ENCODE results near the gene STC2.
A peak's percentile ranks its signal among the peaks of the same experiment; 100 is the strongest.

Gene STC2

DNA sequence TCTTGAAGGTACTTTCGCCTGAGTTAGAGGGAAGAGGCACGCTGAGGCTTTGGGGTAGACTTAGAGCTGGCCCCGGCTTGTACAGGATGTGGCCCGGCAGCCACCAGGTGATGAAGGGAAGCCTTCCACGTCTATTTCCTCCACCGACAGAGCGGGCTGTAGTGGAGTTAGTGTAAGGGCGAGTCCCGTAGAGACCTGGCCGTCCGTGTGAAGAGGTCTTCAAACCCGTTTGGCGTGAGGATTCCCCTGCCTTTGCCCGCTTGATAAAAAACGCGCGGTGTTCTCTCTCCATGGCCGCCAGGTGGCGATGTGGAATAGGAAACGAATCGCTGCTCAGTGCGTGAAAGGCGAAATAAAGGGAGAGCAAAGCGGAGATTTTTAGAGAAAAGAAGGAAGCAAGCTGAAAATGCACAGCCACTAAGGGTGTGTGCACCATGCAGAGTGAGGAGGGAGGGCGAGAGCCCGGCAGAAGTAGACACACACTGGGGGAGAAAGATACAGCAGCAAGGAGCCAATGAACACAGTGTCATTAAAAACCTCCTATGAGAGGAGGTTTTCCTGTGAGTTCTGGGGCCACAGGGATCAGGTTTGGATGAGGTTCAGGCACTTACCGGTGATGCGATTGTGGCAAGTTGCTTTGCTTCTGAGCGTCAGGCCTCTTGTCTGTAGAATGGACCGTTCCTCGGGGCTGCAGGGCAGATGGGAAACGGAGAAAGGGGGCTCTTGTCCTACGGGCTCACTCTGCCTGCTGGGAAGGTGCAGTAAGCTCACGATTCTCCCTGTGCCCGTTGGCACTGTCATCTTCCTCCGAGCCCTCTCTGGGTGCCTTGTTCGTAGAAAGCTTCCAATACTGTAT lies 34.2 kb downstream of the STC2 start:
- TF ChIP-seq, protein P1, sequence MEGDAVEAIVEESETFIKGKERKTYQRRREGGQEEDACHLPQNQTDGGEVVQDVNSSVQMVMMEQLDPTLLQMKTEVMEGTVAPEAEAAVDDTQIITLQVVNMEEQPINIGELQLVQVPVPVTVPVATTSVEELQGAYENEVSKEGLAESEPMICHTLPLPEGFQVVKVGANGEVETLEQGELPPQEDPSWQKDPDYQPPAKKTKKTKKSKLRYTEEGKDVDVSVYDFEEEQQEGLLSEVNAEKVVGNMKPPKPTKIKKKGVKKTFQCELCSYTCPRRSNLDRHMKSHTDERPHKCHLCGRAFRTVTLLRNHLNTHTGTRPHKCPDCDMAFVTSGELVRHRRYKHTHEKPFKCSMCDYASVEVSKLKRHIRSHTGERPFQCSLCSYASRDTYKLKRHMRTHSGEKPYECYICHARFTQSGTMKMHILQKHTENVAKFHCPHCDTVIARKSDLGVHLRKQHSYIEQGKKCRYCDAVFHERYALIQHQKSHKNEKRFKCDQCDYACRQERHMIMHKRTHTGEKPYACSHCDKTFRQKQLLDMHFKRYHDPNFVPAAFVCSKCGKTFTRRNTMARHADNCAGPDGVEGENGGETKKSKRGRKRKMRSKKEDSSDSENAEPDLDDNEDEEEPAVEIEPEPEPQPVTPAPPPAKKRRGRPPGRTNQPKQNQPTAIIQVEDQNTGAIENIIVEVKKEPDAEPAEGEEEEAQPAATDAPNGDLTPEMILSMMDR (IDR thresholded peaks at IDR 0.05) = peak; percentile 92
- Histone ChIP-seq H2AFZ (peak overlapping the region; percentile 69), H3K9ac (no peak overlapping the region), H3K36me3 (ENCODE audit: control insufficient read depth, insufficient read depth, low read length) (no peaks in the 10 kb centered on the region), H3K79me2 (no peaks in the 10 kb centered on the region), H3K4me2 (ENCODE audit: low read length) (peak overlapping the region; percentile 62), H3K4me3 (ENCODE audit: low read depth, low read length) (no peak overlapping the region), H3K9me3 (ENCODE audit: control insufficient read depth, low read length) (no peaks in the 10 kb centered on the region), H3K27me3 (ENCODE audit: control insufficient read depth, insufficient read depth, low read length) (no peaks in the 10 kb centered on the region), H3K4me1 (peaks cover 8% of the 10 kb centered on the region), H3K27ac (no peak overlapping the region)

DNA sequence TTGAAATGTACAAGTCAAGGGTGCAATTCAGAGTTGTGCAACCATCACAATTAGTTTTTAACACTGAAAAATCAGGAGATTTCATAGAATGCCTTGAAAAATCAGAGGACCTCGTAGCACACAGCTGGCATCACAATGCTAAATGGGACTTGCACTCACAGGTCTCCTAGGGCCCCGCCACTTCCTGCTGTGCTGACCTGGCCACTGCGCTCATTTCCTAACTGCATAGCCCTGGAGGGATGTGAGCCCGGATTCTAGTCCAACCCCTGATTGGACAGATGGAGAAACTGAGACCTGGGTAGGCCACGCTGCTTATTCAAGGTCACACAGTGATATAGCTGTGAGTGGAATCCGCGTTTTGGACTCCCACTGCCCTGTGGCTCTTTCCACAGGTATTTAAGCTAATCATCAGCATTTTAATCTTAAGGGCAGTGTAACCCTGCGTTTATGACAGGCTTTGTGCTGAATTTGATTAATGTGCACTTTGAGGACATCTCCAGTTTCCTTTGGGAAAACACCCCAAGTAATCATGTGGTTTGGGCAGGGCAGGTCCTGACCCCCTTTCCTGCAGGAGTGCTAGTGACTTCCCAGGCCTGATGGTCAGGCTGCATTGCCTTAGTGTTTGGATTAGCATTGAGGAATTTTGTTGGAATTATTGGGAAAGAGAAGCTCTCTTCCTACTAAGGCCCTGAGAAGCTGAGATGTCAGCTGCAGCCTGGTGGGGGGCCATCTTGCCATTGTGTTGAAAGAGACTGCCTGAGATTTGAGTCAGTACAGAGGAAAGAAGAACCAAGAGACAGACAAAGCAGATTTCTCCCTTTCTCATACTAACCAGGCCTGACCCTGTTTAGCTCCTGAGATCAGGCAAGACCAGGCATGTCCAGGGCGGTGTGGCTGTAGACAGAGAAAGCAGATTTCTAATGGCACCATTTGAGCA lies 36.2 kb downstream of the STC2 start:
- no peak overlapping the region for H3K4me2 ChIP-seq (ENCODE audit: low read length)
- H3K27ac ChIP-seq = no peak overlapping the region
- peaks cover 8% of the 10 kb centered on the region for H3K4me1 ChIP-seq
- no peak overlapping the region for H2AFZ ChIP-seq
- H3K9ac ChIP-seq = no peak overlapping the region
- H3K27me3 ChIP-seq (ENCODE audit: control insufficient read depth, insufficient read depth, low read length) = no peaks in the 10 kb centered on the region
- TF ChIP-seq, protein P1 (IDR thresholded peaks at IDR 0.05) = no peak
- no peaks in the 10 kb centered on the region for H3K9me3 ChIP-seq (ENCODE audit: control insufficient read depth, low read length)
- H3K36me3 ChIP-seq (ENCODE audit: control insufficient read depth, insufficient read depth, low read length) = no peaks in the 10 kb centered on the region
- no peaks in the 10 kb centered on the region for H3K79me2 ChIP-seq
- no peak overlapping the region for H3K4me3 ChIP-seq (ENCODE audit: low read depth, low read length)

DNA sequence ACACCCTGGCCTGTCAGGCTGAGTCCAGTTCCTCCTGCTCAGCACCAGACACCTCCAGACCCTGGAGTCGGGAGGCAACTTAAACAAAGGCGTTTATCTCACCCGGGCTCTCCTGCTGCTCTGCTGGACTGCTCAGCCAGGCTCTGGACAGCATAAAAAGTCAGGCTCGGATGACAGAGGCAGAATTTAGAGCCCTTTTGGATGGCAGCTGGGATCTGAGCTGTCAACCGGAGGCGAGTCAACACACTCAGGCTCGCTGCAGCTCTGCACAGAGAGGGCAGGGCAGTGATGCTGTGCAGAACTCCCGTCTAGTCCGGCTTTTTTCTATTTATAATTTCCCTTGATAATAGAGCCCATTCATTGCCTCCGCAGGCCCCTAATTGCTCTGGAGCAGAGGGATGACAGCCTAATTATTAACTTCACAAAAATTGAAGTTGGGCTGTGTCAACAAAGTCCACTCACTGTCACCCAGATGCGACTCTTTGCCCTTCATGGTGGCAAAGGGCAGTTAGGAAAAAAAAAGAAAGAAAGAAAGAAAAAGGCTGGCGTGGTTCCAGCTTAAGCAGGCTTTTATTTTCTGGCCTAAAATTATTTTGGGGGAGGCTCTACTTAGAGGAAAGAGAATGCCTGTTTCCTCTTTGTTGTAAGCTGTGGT lies 37.6 kb downstream of the STC2 start:
- no peak overlapping the region for H3K4me2 ChIP-seq (ENCODE audit: low read length)
- H3K4me3 ChIP-seq (ENCODE audit: low read depth, low read length) = no peak overlapping the region
- no peaks in the 10 kb centered on the region for H3K9me3 ChIP-seq (ENCODE audit: control insufficient read depth, low read length)
- TF ChIP-seq, protein P1 (IDR thresholded peaks at IDR 0.05) = no peak
- H3K9ac ChIP-seq = no peak overlapping the region
- no peaks in the 10 kb centered on the region for H3K79me2 ChIP-seq
- peaks cover 8% of the 10 kb centered on the region for H3K4me1 ChIP-seq
- H3K27me3 ChIP-seq (ENCODE audit: control insufficient read depth, insufficient read depth, low read length) = no peaks in the 10 kb centered on the region
- H2AFZ ChIP-seq = no peak overlapping the region
- no peaks in the 10 kb centered on the region for H3K36me3 ChIP-seq (ENCODE audit: control insufficient read depth, insufficient read depth, low read length)
- no peak overlapping the region for H3K27ac ChIP-seq

DNA sequence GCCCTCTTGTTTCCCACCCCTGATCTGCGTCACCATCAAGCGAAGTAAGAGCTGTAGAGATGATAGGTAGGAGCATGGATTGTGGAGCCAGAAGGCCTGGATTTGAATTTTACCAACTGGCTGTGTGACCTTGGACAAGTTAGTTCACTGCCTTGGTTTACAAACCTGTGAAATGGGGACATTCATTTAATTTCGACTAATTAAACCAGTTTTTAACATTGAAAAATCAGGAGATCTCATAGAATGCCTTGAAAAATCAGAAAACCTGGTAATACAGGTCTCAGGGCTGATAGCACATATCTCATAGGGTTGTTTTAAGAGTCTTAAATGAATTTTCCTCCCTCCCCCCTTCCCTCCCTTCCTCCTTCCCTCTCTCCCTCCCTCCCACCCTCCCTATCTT lies 38.8 kb downstream of the STC2 start:
- H3K27ac ChIP-seq = no peak overlapping the region
- no peak overlapping the region for H3K4me2 ChIP-seq (ENCODE audit: low read length)
- H3K9me3 ChIP-seq (ENCODE audit: control insufficient read depth, low read length) = no peaks in the 10 kb centered on the region
- H3K4me3 ChIP-seq (ENCODE audit: low read depth, low read length) = no peak overlapping the region
- no peak overlapping the region for H3K9ac ChIP-seq
- H3K4me1 ChIP-seq = peaks cover 4% of the 10 kb centered on the region
- no peaks in the 10 kb centered on the region for H3K27me3 ChIP-seq (ENCODE audit: control insufficient read depth, insufficient read depth, low read length)
- H3K36me3 ChIP-seq (ENCODE audit: control insufficient read depth, insufficient read depth, low read length) = no peaks in the 10 kb centered on the region
- H3K79me2 ChIP-seq = no peaks in the 10 kb centered on the region
- TF ChIP-seq, protein P1 (IDR thresholded peaks at IDR 0.05) = no peak
- no peak overlapping the region for H2AFZ ChIP-seq

Measured in parathyroid adenoma (tissue), 2 donors.